Effector memory CD4-positive, alpha-beta T cell (primary cell): ENCODE data around the gene CIDEA.

Experiments used
- DNase-seq, 3 donors: peaks; one replicate each; pipeline ENCODE4 v3.0.0-alpha.2; 2020
- H3K27ac ChIP-seq: 2 replicates; pipeline ENCODE4 v1.7.0; 2013; ENCODE audit warnings: mild to moderate bottlenecking, low read length, moderate library complexity; ENCODE audit not compliant: insufficient read depth, poor library complexity, severe bottlenecking
- H3K27me3 ChIP-seq: replicated peaks from 2 replicates; pipeline ENCODE4 v1.7.0; 2013; ENCODE audit warnings: mild to moderate bottlenecking, low read length; ENCODE audit not compliant: insufficient read depth, control insufficient read depth, poor library complexity, severe bottlenecking
- H3K36me3 ChIP-seq: 2 replicates; pipeline ENCODE4 v1.7.0; 2013; ENCODE audit warnings: mild to moderate bottlenecking, low read length, moderate library complexity; ENCODE audit not compliant: control insufficient read depth, insufficient read depth
- H3K4me1 ChIP-seq: 2 replicates; pipeline ENCODE4 v1.7.0; 2013; ENCODE audit warnings: low read length, mild to moderate bottlenecking; ENCODE audit not compliant: control insufficient read depth, insufficient read depth, poor library complexity, severe bottlenecking
- H3K4me3 ChIP-seq: 2 replicates; pipeline ENCODE4 v1.7.0; 2013; ENCODE audit warnings: low read length, low read depth, mild to moderate bottlenecking; ENCODE audit not compliant: insufficient read depth, poor library complexity, severe bottlenecking
- H3K9me3 ChIP-seq: 2 replicates; pipeline ENCODE4 v1.7.0; 2013; ENCODE audit warnings: mild to moderate bottlenecking, low read length, moderate library complexity; ENCODE audit not compliant: control insufficient read depth

Gene CIDEA

DNA sequence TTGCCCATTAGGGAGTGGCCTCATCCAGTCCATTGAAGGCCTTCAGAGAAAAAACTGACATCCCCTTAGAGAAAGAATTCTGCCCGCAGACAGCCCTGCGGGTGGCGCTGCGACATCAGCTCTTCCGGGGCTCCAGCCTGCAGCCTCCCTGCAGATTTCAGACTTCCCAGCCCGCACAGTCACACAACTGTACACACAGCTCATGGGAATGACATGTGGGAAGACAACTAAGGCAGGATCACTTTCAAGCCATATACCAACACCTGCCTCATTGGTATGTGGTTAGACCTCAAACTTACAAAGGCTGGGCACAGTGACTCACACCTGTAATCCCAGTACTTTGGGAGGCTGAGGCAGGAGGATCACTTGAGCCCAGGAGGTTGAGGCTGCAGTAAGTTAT, 29.1 kb downstream of the CIDEA start:
- Histone ChIP-seq H3K27ac (no peak overlapping the region), H3K4me1 (no peaks in the 10 kb centered on the region), H3K27me3 (peaks cover 6% of the 10 kb centered on the region)

DNA sequence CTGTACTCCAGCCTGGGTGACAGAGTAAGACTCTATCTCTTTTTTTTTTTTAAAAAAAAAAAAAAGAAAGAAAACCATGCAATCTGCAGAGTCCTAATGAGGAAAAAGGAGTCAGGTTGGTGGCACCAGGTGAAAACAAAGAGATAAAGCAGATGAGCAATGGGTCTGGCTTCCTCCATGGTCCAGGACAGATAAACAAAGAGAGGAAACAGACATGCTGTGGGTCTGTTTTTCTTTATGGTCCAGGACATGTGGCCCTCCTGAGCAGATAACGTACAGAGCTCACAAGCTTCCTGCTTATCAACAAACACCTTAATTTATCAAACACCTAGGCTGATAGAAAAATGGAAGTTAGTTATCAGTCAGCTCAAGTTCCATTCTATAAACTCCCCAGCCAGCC, 29.5 kb downstream of the CIDEA start:
- Histone ChIP-seq H3K27me3 (peaks cover 9% of the 10 kb centered on the region), H3K27ac (no peak overlapping the region), H3K4me1 (no peaks in the 10 kb centered on the region), H3K4me3 (no peak overlapping the region), H3K36me3 (no peaks in the 10 kb centered on the region), H3K9me3 (no peaks in the 10 kb centered on the region)
- no peak for DNase-seq

More for the DNA sequence above, 29.1 kb downstream of the CIDEA start:
- Histone ChIP-seq H3K9me3 (no peaks in the 10 kb centered on the region), H3K36me3 (no peaks in the 10 kb centered on the region), H3K4me3 (no peak overlapping the region)
- no peak for DNase-seq

DNA sequence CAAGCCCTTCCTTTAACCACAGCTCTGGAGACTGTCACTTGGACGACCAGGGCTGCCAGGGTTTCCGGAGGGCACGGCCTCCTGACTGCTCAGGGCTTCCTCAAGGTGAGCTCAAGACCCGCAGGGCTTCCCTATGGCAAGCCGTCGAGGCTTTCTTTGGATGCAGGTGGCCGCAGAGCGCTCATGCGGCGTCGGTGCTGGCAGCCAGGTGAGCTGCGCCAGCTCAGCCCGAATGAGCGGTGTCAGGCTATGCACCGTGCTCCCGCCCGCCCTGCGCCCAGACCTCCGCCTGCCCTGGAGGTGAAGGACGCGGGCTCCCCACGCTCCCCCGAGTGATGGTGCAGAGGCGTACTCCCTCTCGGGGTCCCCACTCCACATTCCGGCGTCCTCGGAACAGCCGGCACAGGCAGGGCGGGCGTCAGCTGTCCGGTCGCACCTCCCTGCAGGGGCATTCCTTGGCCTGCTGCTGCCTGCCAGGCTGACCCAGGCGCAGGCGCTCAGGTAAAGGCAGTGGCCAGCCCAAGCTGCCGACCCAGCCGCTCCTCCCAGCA, 33.0 kb downstream of the CIDEA start:
- no peaks in the 10 kb centered on the region for H3K4me1 ChIP-seq

GRCh38 chr18:12287684-12288402, 33.7 kb downstream of the CIDEA start:
- Histone ChIP-seq H3K36me3 (no peaks in the 10 kb centered on the region), H3K4me3 (no peak overlapping the region), H3K27me3 (peaks cover 17% of the 10 kb centered on the region), H3K4me1 (no peaks in the 10 kb centered on the region), H3K9me3 (no peaks in the 10 kb centered on the region), H3K27ac (no peak overlapping the region)
- DNase-seq: no peak

More for the DNA sequence above, 33.0 kb downstream of the CIDEA start:
- H3K9me3 ChIP-seq: no peaks in the 10 kb centered on the region
- H3K36me3 ChIP-seq: no peaks in the 10 kb centered on the region
- DNase-seq: no peak
- H3K4me3 ChIP-seq: no peak overlapping the region
- H3K27me3 ChIP-seq: peaks cover 17% of the 10 kb centered on the region
- H3K27ac ChIP-seq: no peak overlapping the region

DNA sequence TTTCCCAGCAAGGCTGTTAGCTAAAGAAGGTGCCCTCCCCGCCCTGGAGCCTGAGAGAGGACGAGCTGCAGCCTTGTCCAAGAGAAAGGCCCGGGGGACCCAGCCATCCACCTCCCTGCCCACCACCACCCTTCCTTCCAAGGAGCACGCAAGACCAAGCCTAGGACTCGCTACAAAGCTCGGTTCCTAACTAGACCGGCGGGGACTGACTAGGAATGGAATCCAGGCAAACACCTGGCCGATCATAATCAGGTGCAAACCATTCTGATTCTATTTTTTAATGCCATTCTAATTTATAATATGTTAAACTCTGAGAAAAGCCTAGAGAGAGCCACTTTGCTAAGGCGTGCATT, 34.2 kb downstream of the CIDEA start:
- Histone ChIP-seq H3K27ac (no peak overlapping the region), H3K9me3 (no peaks in the 10 kb centered on the region)

GRCh38 chr18:12290086-12290485, 35.9 kb downstream of the CIDEA start:
- H3K4me3 ChIP-seq: no peak overlapping the region
- H3K27me3 ChIP-seq: peaks cover 17% of the 10 kb centered on the region
- H3K27ac ChIP-seq: no peak overlapping the region
- no peaks in the 10 kb centered on the region for H3K9me3 ChIP-seq
- H3K4me1 ChIP-seq: no peaks in the 10 kb centered on the region
- DNase-seq: no peak
- no peaks in the 10 kb centered on the region for H3K36me3 ChIP-seq

More for the DNA sequence above, 34.2 kb downstream of the CIDEA start:
- Histone ChIP-seq H3K4me1 (no peaks in the 10 kb centered on the region), H3K36me3 (no peaks in the 10 kb centered on the region), H3K27me3 (peaks cover 17% of the 10 kb centered on the region), H3K4me3 (no peak overlapping the region)
- no peak for DNase-seq

DNA sequence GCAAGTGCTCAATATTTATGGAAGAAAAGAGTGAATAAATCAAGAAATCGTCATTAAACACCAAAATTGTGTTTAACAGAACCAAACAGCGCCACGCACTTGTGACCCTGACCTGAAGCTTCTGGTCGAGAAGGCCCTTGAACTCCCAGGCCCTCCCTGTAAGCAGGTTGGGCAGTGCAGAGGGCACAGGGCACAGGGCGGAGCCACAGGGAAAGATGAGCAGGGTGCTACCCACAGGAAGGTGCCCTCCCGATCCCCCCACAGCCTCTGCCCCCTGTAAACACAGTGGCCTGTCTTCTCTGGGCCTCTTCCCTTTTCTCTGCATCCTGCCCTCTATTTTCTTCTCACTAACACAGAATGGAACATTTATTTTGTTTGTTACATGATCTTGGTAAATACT, 37.0 kb downstream of the CIDEA start:
- H3K36me3 ChIP-seq: no peaks in the 10 kb centered on the region
- no peak overlapping the region for H3K4me3 ChIP-seq
- H3K9me3 ChIP-seq: no peaks in the 10 kb centered on the region
- peaks cover 17% of the 10 kb centered on the region for H3K27me3 ChIP-seq
- no peaks in the 10 kb centered on the region for H3K4me1 ChIP-seq
- no peak for DNase-seq
- no peak overlapping the region for H3K27ac ChIP-seq

DNA sequence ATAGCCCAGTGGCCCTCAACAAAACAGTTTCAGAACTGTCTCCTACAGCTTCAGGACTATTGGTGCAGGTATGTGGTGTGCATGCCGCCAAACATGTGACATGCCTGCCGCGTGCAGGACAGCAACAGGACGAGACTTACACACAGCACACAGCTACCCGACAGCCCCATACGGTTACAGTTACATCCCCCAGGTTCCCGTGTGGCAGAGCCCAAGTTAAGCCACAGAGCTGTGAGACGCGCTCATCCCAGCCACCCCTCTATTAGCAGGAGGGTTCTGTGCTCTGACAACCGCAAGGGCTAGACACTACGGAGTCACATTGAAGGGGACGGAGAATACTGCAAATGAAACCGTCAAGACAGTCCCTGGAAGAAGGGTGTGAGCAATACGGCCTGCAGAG, 37.5 kb downstream of the CIDEA start:
- no peaks in the 10 kb centered on the region for H3K4me1 ChIP-seq
- H3K27ac ChIP-seq: no peak overlapping the region
- H3K4me3 ChIP-seq: no peak overlapping the region
- no peaks in the 10 kb centered on the region for H3K36me3 ChIP-seq
- no peak for DNase-seq
- H3K27me3 ChIP-seq: peaks cover 17% of the 10 kb centered on the region
- H3K9me3 ChIP-seq: no peaks in the 10 kb centered on the region

GRCh38 chr18:12293831-12294230, 39.7 kb downstream of the CIDEA start:
- no peak for DNase-seq
- Histone ChIP-seq H3K4me1 (no peaks in the 10 kb centered on the region), H3K36me3 (no peaks in the 10 kb centered on the region), H3K4me3 (no peak overlapping the region), H3K27me3 (peaks cover 7% of the 10 kb centered on the region), H3K9me3 (no peaks in the 10 kb centered on the region), H3K27ac (no peak overlapping the region)

DNA sequence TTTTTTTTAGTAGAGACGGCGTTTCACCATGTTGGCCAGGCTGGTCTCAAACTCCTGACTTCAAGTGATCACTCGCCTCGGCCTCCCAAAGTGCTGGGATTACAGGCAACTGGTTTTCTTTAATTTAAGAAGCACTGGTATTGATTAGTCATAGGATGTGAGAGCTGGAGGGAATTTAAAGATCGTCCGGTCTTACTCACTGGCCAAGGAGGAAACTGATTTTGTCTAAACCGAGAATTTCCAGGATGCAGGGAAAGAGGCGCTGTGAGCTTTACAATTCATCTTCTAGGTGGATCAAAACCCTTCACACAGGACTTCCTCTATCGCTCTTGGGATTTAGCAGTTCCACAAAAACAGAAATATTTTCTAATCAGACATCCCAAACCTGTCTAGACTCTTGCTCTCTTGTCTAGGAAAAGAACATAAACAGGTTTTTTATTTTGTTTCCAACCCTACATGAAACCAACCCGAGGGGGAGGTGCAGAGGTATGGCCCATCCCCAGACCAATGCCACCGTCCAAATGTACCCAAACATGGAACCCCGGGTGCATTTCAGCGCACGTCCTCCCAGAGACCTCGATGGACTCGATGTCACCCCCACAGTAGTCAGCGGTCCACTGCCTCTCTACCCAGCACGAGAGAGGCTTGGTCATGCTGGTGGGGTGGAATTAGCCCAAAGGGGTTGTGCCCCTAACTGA, 41.4 kb downstream of the CIDEA start:
- Histone ChIP-seq H3K9me3 (no peaks in the 10 kb centered on the region), H3K4me1 (no peaks in the 10 kb centered on the region), H3K4me3 (no peak overlapping the region), H3K36me3 (no peaks in the 10 kb centered on the region), H3K27ac (no peak overlapping the region), H3K27me3 (no peaks in the 10 kb centered on the region)
- no peak for DNase-seq
